Measurements from ENCODE around the gene SLC9A8. TPM values are rescaled to one million over a fixed set of nuclear protein-coding genes. Genes with fewer than 3 reads are reported as not detected.

SLC9A8 gene
- total RNA-seq, 4 donors from 2014 or later, result 12.4 to 20.4 (median 15.1) TPM

- intact Hi-C loops (cut with DNase I; ENCODE audit: low total_unique reads), result no loop called here
Observed at GRCh38 chr20:49854190-49854875, 41.7 kb downstream of the SLC9A8 start.

GRCh38 chr20:49856904-49857303 lies 44.3 kb downstream of the SLC9A8 start:
- intact Hi-C loops (cut with DNase I; ENCODE audit: low total_unique reads), result no loop called here
- H3K27ac ChIP-seq, result no peak overlapping the region
- H3K4me3 ChIP-seq, result no peak overlapping the region
- no peak for ATAC-seq
- H3K36me3 ChIP-seq, result peaks cover 0 to 37% of the 10 kb centered on the region in 2 donors
- no peaks in the 10 kb centered on the region for H3K9me3 ChIP-seq
- H3K27me3 ChIP-seq, result no peaks in the 10 kb centered on the region
- H3K4me1 ChIP-seq, result peaks cover 11 to 24% of the 10 kb centered on the region in 2 donors
- no peak for DNase-seq
- TF ChIP-seq POLR2A (IDR thresholded peaks at IDR 0.05), result no peak
- TF ChIP-seq CTCF (IDR thresholded peaks at IDR 0.05 in 4 of 5, conservative IDR thresholded peaks at IDR 0.05 in 1 of 5), result no peak
- in situ Hi-C loops (cut with MboI; ENCODE audit: low sequenced_read_pairs in 4 of 4), result loop anchor here in 1 of 4 donors (25.0 kb wide), 1 partner anchor 520 kb away; no protein-coding TSS in a partner anchor

More at GRCh38 chr20:49854190-49854875, 41.7 kb downstream of the SLC9A8 start:
- in situ Hi-C loops (cut with MboI; ENCODE audit: low sequenced_read_pairs in 4 of 4), result loop anchor here in 1 of 4 donors (25.0 kb wide), 1 partner anchor 517 kb away; no protein-coding TSS in a partner anchor
- H3K27me3 ChIP-seq, result no peaks in the 10 kb centered on the region
- no peak overlapping the region for H3K27ac ChIP-seq
- H3K4me1 ChIP-seq, result peaks cover 28 to 41% of the 10 kb centered on the region in 2 donors
- DNase-seq (no peak), ATAC-seq (no peak)
- H3K4me3 ChIP-seq, result no peak overlapping the region
- TF ChIP-seq CTCF (IDR thresholded peaks at IDR 0.05 in 4 of 5, conservative IDR thresholded peaks at IDR 0.05 in 1 of 5) (no peak), POLR2A (IDR thresholded peaks at IDR 0.05) (no peak)
- peaks cover 0 to 38% of the 10 kb centered on the region in 2 donors for H3K36me3 ChIP-seq
- H3K9me3 ChIP-seq, result no peaks in the 10 kb centered on the region

- no peak for TF ChIP-seq CTCF (IDR thresholded peaks at IDR 0.05 in 4 of 5, conservative IDR thresholded peaks at IDR 0.05 in 1 of 5)
- no peak for TF ChIP-seq POLR2A (IDR thresholded peaks at IDR 0.05)
- ATAC-seq (no peak), DNase-seq (no peak)
- no peak overlapping the region for H3K4me3 ChIP-seq
- H3K36me3 ChIP-seq, result peaks cover 0 to 41% of the 10 kb centered on the region in 2 donors
- no peaks in the 10 kb centered on the region for H3K27me3 ChIP-seq
- H3K9me3 ChIP-seq, result no peaks in the 10 kb centered on the region
- no peak overlapping the region for H3K27ac ChIP-seq
- H3K4me1 ChIP-seq, result peaks cover 0 to 12% of the 10 kb centered on the region in 2 donors
- in situ Hi-C loops (cut with MboI; ENCODE audit: low sequenced_read_pairs in 4 of 4) (loop anchor here in 1 of 4 donors (25.0 kb wide), 1 partner anchor 521 kb away; no protein-coding TSS in a partner anchor), intact Hi-C loops (cut with DNase I; ENCODE audit: low total_unique reads) (no loop called here)
Observed at GRCh38 chr20:49858076-49858585, 45.5 kb downstream of the SLC9A8 start.

GRCh38 chr20:49859011-49859410 lies 46.4 kb downstream of the SLC9A8 start:
- DNase-seq, result no peak
- no peaks in the 10 kb centered on the region for H3K9me3 ChIP-seq
- ATAC-seq, result no peak
- peaks cover 0 to 46% of the 10 kb centered on the region in 2 donors for H3K36me3 ChIP-seq
- no peaks in the 10 kb centered on the region for H3K27me3 ChIP-seq
- H3K27ac ChIP-seq, result no peak overlapping the region
- in situ Hi-C loops (cut with MboI; ENCODE audit: low sequenced_read_pairs in 4 of 4) (loop anchor here in 1 of 4 donors (25.0 kb wide), 1 partner anchor 522 kb away; no protein-coding TSS in a partner anchor), intact Hi-C loops (cut with DNase I; ENCODE audit: low total_unique reads) (no loop called here)
- H3K4me1 ChIP-seq, result peaks cover 0 to 7% of the 10 kb centered on the region in 2 donors
- H3K4me3 ChIP-seq, result no peak overlapping the region
- TF ChIP-seq CTCF (IDR thresholded peaks at IDR 0.05 in 4 of 5, conservative IDR thresholded peaks at IDR 0.05 in 1 of 5) (no peak), POLR2A (IDR thresholded peaks at IDR 0.05) (no peak)

Data from gastrocnemius medialis (tissue), 4 donors.